Measurements from ENCODE around the gene FLVCR1.

Gene FLVCR1

GRCh38 chr1:212917858-212918257 is 59.8 kb downstream of the FLVCR1 start:
- Histone ChIP-seq H3K27me3 (ENCODE audit: low read depth, low read length) (no peaks in the 10 kb centered on the region), H3K4me1 (ENCODE audit: control insufficient read depth in 1 of 2, insufficient read depth in 2 of 2, low read length in 2 of 2) (peaks cover 0 to 13% of the 10 kb centered on the region in 2 donors), H3K36me3 (ENCODE audit: control insufficient read depth in 1 of 2, insufficient read depth in 2 of 2, low read length in 2 of 2) (no peaks in the 10 kb centered on the region), H3K9me3 (ENCODE audit: control insufficient read depth in 1 of 2, low read length in 2 of 2) (no peaks in the 10 kb centered on the region), H3K27ac (ENCODE audit: low read length) (no peak overlapping the region), H3K4me3 (ENCODE audit: low read depth in 1 of 2, low read length in 2 of 2) (no peak overlapping the region)

- Histone ChIP-seq H3K4me3 (ENCODE audit: low read depth in 1 of 2, low read length in 2 of 2) (no peak overlapping the region), H3K9me3 (ENCODE audit: control insufficient read depth in 1 of 2, low read length in 2 of 2) (no peaks in the 10 kb centered on the region), H3K36me3 (ENCODE audit: control insufficient read depth in 1 of 2, insufficient read depth in 2 of 2, low read length in 2 of 2) (no peaks in the 10 kb centered on the region), H3K27ac (ENCODE audit: low read length) (no peak overlapping the region), H3K4me1 (ENCODE audit: control insufficient read depth in 1 of 2, insufficient read depth in 2 of 2, low read length in 2 of 2) (peaks cover 0 to 13% of the 10 kb centered on the region in 2 donors), H3K27me3 (ENCODE audit: low read depth, low read length) (no peaks in the 10 kb centered on the region)
Measured at GRCh38 chr1:212918824-212919223, 60.7 kb downstream of the FLVCR1 start.

- Histone ChIP-seq H3K4me3 (ENCODE audit: low read depth in 1 of 2, low read length in 2 of 2) (no peak overlapping the region), H3K4me1 (ENCODE audit: control insufficient read depth in 1 of 2, insufficient read depth in 2 of 2, low read length in 2 of 2) (peaks cover 0 to 12% of the 10 kb centered on the region in 2 donors), H3K36me3 (ENCODE audit: control insufficient read depth in 1 of 2, insufficient read depth in 2 of 2, low read length in 2 of 2) (no peaks in the 10 kb centered on the region), H3K27ac (ENCODE audit: low read length) (no peak overlapping the region), H3K9me3 (ENCODE audit: control insufficient read depth in 1 of 2, low read length in 2 of 2) (no peaks in the 10 kb centered on the region), H3K27me3 (ENCODE audit: low read depth, low read length) (no peaks in the 10 kb centered on the region)
Measured at GRCh38 chr1:212920246-212920645, 62.2 kb downstream of the FLVCR1 start.

- no peak overlapping the region for H3K27ac ChIP-seq (ENCODE audit: low read length)
- H3K4me1 ChIP-seq (ENCODE audit: control insufficient read depth in 1 of 2, insufficient read depth in 2 of 2, low read length in 2 of 2), result peaks cover 0 to 5% of the 10 kb centered on the region in 2 donors
Measured at GRCh38 chr1:212920896-212921295, 62.8 kb downstream of the FLVCR1 start.

GRCh38 chr1:212922016-212922415 is 63.9 kb downstream of the FLVCR1 start:
- Histone ChIP-seq H3K4me1 (ENCODE audit: control insufficient read depth in 1 of 2, insufficient read depth in 2 of 2, low read length in 2 of 2) (no peaks in the 10 kb centered on the region), H3K27ac (ENCODE audit: low read length) (no peak overlapping the region), H3K27me3 (ENCODE audit: low read depth, low read length) (no peaks in the 10 kb centered on the region), H3K9me3 (ENCODE audit: control insufficient read depth in 1 of 2, low read length in 2 of 2) (no peaks in the 10 kb centered on the region), H3K36me3 (ENCODE audit: control insufficient read depth in 1 of 2, insufficient read depth in 2 of 2, low read length in 2 of 2) (no peaks in the 10 kb centered on the region), H3K4me3 (ENCODE audit: low read depth in 1 of 2, low read length in 2 of 2) (no peak overlapping the region)

More at GRCh38 chr1:212920896-212921295, 62.8 kb downstream of the FLVCR1 start:
- no peaks in the 10 kb centered on the region for H3K27me3 ChIP-seq (ENCODE audit: low read depth, low read length)
- H3K9me3 ChIP-seq (ENCODE audit: control insufficient read depth in 1 of 2, low read length in 2 of 2), result no peaks in the 10 kb centered on the region
- no peak overlapping the region for H3K4me3 ChIP-seq (ENCODE audit: low read depth in 1 of 2, low read length in 2 of 2)
- no peaks in the 10 kb centered on the region for H3K36me3 ChIP-seq (ENCODE audit: control insufficient read depth in 1 of 2, insufficient read depth in 2 of 2, low read length in 2 of 2)

GRCh38 chr1:212926372-212926771 is 68.3 kb downstream of the FLVCR1 start:
- Histone ChIP-seq H3K36me3 (ENCODE audit: control insufficient read depth in 1 of 2, insufficient read depth in 2 of 2, low read length in 2 of 2) (no peaks in the 10 kb centered on the region), H3K4me3 (ENCODE audit: low read depth in 1 of 2, low read length in 2 of 2) (no peak overlapping the region), H3K27ac (ENCODE audit: low read length) (no peak overlapping the region), H3K9me3 (ENCODE audit: control insufficient read depth in 1 of 2, low read length in 2 of 2) (no peaks in the 10 kb centered on the region), H3K4me1 (ENCODE audit: control insufficient read depth in 1 of 2, insufficient read depth in 2 of 2, low read length in 2 of 2) (no peaks in the 10 kb centered on the region), H3K27me3 (ENCODE audit: low read depth, low read length) (no peaks in the 10 kb centered on the region)

GRCh38 chr1:212928323-212929291 is 70.5 kb downstream of the FLVCR1 start:
- Histone ChIP-seq H3K9me3 (ENCODE audit: control insufficient read depth in 1 of 2, low read length in 2 of 2) (no peaks in the 10 kb centered on the region), H3K27me3 (ENCODE audit: low read depth, low read length) (no peaks in the 10 kb centered on the region), H3K4me1 (ENCODE audit: control insufficient read depth in 1 of 2, insufficient read depth in 2 of 2, low read length in 2 of 2) (no peaks in the 10 kb centered on the region), H3K27ac (ENCODE audit: low read length) (no peak overlapping the region), H3K36me3 (ENCODE audit: control insufficient read depth in 1 of 2, insufficient read depth in 2 of 2, low read length in 2 of 2) (no peaks in the 10 kb centered on the region), H3K4me3 (ENCODE audit: low read depth in 1 of 2, low read length in 2 of 2) (no peak overlapping the region)

- Histone ChIP-seq H3K4me3 (ENCODE audit: low read depth in 1 of 2, low read length in 2 of 2) (no peak overlapping the region), H3K36me3 (ENCODE audit: control insufficient read depth in 1 of 2, insufficient read depth in 2 of 2, low read length in 2 of 2) (no peaks in the 10 kb centered on the region), H3K4me1 (ENCODE audit: control insufficient read depth in 1 of 2, insufficient read depth in 2 of 2, low read length in 2 of 2) (no peaks in the 10 kb centered on the region), H3K27me3 (ENCODE audit: low read depth, low read length) (no peaks in the 10 kb centered on the region), H3K27ac (ENCODE audit: low read length) (no peak overlapping the region), H3K9me3 (ENCODE audit: control insufficient read depth in 1 of 2, low read length in 2 of 2) (no peaks in the 10 kb centered on the region)
Measured at GRCh38 chr1:212930986-212931678, 73.1 kb downstream of the FLVCR1 start.

- H3K36me3 ChIP-seq (ENCODE audit: control insufficient read depth in 1 of 2, insufficient read depth in 2 of 2, low read length in 2 of 2), result no peaks in the 10 kb centered on the region
- no peaks in the 10 kb centered on the region for H3K27me3 ChIP-seq (ENCODE audit: low read depth, low read length)
- no peak overlapping the region for H3K27ac ChIP-seq (ENCODE audit: low read length)
- H3K4me3 ChIP-seq (ENCODE audit: low read depth in 1 of 2, low read length in 2 of 2), result no peak overlapping the region
- no peaks in the 10 kb centered on the region for H3K9me3 ChIP-seq (ENCODE audit: control insufficient read depth in 1 of 2, low read length in 2 of 2)
- no peaks in the 10 kb centered on the region for H3K4me1 ChIP-seq (ENCODE audit: control insufficient read depth in 1 of 2, insufficient read depth in 2 of 2, low read length in 2 of 2)
Measured at GRCh38 chr1:212933815-212934471, 75.9 kb downstream of the FLVCR1 start.

- H3K9me3 ChIP-seq (ENCODE audit: control insufficient read depth in 1 of 2, low read length in 2 of 2), result no peaks in the 10 kb centered on the region
- no peaks in the 10 kb centered on the region for H3K27me3 ChIP-seq (ENCODE audit: low read depth, low read length)
- no peak overlapping the region for H3K4me3 ChIP-seq (ENCODE audit: low read depth in 1 of 2, low read length in 2 of 2)
- no peaks in the 10 kb centered on the region for H3K36me3 ChIP-seq (ENCODE audit: control insufficient read depth in 1 of 2, insufficient read depth in 2 of 2, low read length in 2 of 2)
- no peak overlapping the region for H3K27ac ChIP-seq (ENCODE audit: low read length)
- no peaks in the 10 kb centered on the region for H3K4me1 ChIP-seq (ENCODE audit: control insufficient read depth in 1 of 2, insufficient read depth in 2 of 2, low read length in 2 of 2)
Measured at GRCh38 chr1:212935387-212935981, 77.4 kb downstream of the FLVCR1 start.

GRCh38 chr1:212937034-212937433 is 79.0 kb downstream of the FLVCR1 start:
- Histone ChIP-seq H3K9me3 (ENCODE audit: control insufficient read depth in 1 of 2, low read length in 2 of 2) (peaks cover 0 to 2% of the 10 kb centered on the region in 2 donors), H3K4me1 (ENCODE audit: control insufficient read depth in 1 of 2, insufficient read depth in 2 of 2, low read length in 2 of 2) (no peaks in the 10 kb centered on the region), H3K27ac (ENCODE audit: low read length) (no peak overlapping the region), H3K4me3 (ENCODE audit: low read depth in 1 of 2, low read length in 2 of 2) (no peak overlapping the region), H3K27me3 (ENCODE audit: low read depth, low read length) (no peaks in the 10 kb centered on the region), H3K36me3 (ENCODE audit: control insufficient read depth in 1 of 2, insufficient read depth in 2 of 2, low read length in 2 of 2) (no peaks in the 10 kb centered on the region)

Data from muscle layer of duodenum (tissue), 2 donors.